NT2/D1 (cell line): ENCODE results near the gene REV1.

Source experiments
- DNase-seq: peaks from one replicate; pipeline ENCODE4 v3.0.0-alpha.2; 2011; ENCODE audit warnings: low read depth, low spot score
- H3K27me3 ChIP-seq: 2 replicates; pipeline ENCODE4 v1.6.0; 2011; ENCODE audit warnings: mild to moderate bottlenecking; ENCODE audit not compliant: insufficient read length, insufficient read depth
- H3K36me3 ChIP-seq: 2 replicates; pipeline ENCODE4 v1.6.1; 2011; ENCODE audit warnings: mild to moderate bottlenecking, low read length, mixed read lengths; ENCODE audit not compliant: insufficient read depth, insufficient read length
- H3K4me1 ChIP-seq: 2 replicates; pipeline ENCODE4 v1.5.1; 2011; ENCODE audit not compliant: insufficient read depth, insufficient read length
- H3K4me3 ChIP-seq: 2 replicates; pipeline ENCODE4 v1.5.1; 2011; ENCODE audit warnings: low read depth; ENCODE audit not compliant: insufficient read length
- H3K9ac ChIP-seq: 2 replicates; pipeline ENCODE4 v1.6.0; 2011; ENCODE audit warnings: low read depth; ENCODE audit not compliant: insufficient read length
- H3K9me3 ChIP-seq: 2 replicates; pipeline ENCODE4 v1.5.1; 2011; ENCODE audit warnings: mild to moderate bottlenecking, low read length; ENCODE audit not compliant: insufficient read depth
- SUZ12 ChIP-seq: IDR thresholded peaks from 2 replicates; pipeline ENCODE4 v1.6.1; 2011; ENCODE audit not compliant: insufficient read length, insufficient read depth; ENCODE audit errors: extremely low read depth
- YY1 ChIP-seq: IDR thresholded peaks from 2 replicates; pipeline ENCODE4 v1.6.1; 2011; ENCODE audit not compliant: insufficient read length, insufficient read depth
- ZNF274 ChIP-seq: IDR thresholded peaks from 2 replicates; pipeline ENCODE4 v1.6.1; 2011; ENCODE audit warnings: mild to moderate bottlenecking, low read depth, low read length

The REV1 gene

DNA sequence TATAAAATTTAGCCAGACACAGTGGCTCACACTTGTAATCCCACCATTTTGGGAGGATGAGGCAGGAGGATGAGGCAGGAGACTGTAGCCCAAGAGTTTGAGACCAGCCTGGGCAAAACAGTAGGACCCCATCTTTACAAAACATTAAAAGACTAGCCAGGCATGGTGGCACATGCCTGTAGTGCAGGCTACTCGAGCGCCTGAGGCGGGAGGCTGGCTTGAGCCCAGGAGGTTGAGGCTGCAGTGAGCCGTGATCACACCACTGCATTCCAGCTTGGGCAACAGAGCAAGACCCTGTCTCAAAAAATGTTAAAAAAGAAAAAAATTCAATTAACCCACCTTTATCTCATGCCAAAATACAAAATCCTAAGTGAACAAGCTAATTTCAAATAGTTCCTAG, 4.0 kb downstream of the REV1 start:
- H3K4me3 ChIP-seq = no peak overlapping the region
- H3K9ac ChIP-seq = no peak overlapping the region
- no peaks in the 10 kb centered on the region for H3K4me1 ChIP-seq
- no peak for TF ChIP-seq YY1
- TF ChIP-seq SUZ12 = no peak
- TF ChIP-seq ZNF274 = no peak
- H3K36me3 ChIP-seq = peaks cover 7% of the 10 kb centered on the region
- H3K27me3 ChIP-seq = peaks cover 5% of the 10 kb centered on the region
- no peak for DNase-seq
- no peaks in the 10 kb centered on the region for H3K9me3 ChIP-seq

DNA sequence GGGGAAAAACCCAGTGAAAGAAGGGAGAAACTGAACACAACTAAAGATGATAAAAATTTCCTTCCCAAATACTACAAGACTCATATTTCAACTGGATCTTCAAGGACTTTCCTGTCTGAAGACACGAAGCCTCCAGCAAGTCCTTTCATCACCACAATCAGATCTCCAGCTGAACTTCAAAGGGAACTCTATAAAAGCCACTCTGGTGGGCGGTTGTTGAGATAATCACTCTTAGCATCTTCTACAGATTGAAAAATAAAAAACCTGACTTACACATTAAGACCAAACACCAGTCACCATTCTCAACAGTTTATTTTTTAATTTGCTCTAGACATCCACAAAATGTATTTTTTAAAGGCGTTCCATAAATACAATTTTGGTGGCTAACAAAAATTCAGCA, 4.4 kb downstream of the REV1 start:
- no peak for DNase-seq
- Histone ChIP-seq H3K9me3 (no peaks in the 10 kb centered on the region), H3K4me1 (no peaks in the 10 kb centered on the region)

DNA sequence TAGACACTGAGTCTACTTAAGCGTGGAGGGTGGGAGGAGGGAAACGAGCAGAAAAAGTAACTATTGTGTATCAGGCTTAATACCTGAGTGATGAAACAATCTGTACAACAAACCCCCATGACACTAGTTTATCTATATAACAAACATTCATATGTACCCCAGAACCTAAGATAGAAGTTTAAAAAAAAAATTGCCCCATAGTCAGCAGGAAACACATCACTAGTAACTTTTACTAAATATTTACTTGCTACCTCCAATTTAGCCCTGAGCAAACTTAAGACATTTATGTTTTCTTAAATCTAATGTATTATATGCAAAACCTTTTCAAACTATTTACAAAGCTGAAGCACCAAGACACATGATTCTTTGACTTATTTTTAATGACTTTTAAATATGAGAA, 5.6 kb downstream of the REV1 start:
- H3K27me3 ChIP-seq = peaks cover 5% of the 10 kb centered on the region
- H3K4me3 ChIP-seq = no peak overlapping the region
- no peak for DNase-seq
- H3K36me3 ChIP-seq = peaks cover 7% of the 10 kb centered on the region
- H3K9ac ChIP-seq = no peak overlapping the region
- TF ChIP-seq SUZ12 = no peak
- no peak for TF ChIP-seq YY1
- TF ChIP-seq ZNF274 = no peak
- H3K9me3 ChIP-seq = no peaks in the 10 kb centered on the region
- H3K4me1 ChIP-seq = no peaks in the 10 kb centered on the region

More for the DNA sequence above, 4.4 kb downstream of the REV1 start:
- TF ChIP-seq YY1 = no peak
- no peak for TF ChIP-seq SUZ12
- TF ChIP-seq ZNF274 = no peak
- H3K9ac ChIP-seq = no peak overlapping the region
- H3K36me3 ChIP-seq = peaks cover 7% of the 10 kb centered on the region
- peaks cover 5% of the 10 kb centered on the region for H3K27me3 ChIP-seq
- H3K4me3 ChIP-seq = no peak overlapping the region

DNA sequence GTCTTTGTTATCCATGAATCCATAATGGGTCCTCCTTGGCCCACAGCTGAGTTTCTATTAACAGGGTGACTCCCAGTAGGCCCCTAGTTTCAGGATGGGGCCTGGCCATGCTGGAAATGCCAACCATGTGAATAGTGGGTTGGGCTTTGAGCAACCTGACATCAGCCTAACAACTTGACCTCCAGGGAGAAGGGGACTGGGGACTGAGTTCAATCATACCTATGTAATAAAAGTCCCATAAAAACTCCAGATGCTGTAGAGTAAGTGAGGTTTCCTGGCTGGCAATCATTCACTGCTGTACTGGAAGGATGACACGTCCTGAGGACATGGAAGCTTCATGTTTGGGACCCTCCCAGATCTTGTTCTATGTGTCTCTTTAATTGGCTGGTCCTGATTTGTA, 7.9 kb downstream of the REV1 start:
- no peak for TF ChIP-seq ZNF274
- no peak for TF ChIP-seq YY1
- TF ChIP-seq SUZ12 = no peak
- Histone ChIP-seq H3K36me3 (peaks cover 7% of the 10 kb centered on the region), H3K9me3 (no peaks in the 10 kb centered on the region), H3K4me3 (no peak overlapping the region), H3K4me1 (no peaks in the 10 kb centered on the region), H3K9ac (no peak overlapping the region), H3K27me3 (no peaks in the 10 kb centered on the region)
- no peak for DNase-seq

DNA sequence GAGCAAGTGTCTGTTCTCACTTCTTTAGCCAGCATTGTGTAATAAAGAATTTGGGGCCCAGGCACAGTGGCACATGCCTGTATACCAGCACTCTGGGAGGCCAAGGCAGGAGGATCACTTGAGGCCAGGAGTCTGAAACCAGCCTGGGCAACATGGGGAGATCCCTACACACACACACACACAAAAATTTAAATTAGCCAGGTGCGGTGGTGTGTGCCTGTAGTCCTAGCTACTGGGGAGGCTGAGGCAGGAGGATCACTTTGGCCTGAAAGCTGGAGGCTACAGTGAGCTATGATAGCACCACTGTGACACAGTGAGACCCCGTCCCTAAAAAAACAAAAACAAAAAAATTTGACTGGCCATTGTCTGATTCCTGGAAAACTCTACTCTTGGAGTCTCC, 8.3 kb downstream of the REV1 start:
- TF ChIP-seq ZNF274 (no peak), SUZ12 (no peak), YY1 (no peak)
- DNase-seq = no peak

DNA sequence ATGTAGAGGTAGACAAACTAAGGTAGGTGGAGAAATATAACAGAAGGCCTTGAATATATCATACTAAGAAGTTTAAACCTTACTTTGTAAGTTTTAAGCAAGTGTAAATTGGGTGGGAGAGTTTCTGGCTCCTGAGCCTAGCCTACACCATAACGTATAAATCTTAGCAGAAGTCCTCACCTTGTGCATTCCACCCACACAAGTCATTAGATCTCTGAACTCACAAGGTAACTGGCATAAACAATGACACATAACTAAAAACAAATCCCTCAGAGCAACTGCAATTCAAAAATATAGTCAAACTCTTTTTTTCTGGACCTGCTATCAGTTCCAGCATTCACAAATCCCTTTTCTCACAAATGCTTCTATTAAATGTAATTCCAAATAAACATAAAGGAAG, 9.4 kb downstream of the REV1 start:
- Histone ChIP-seq H3K36me3 (peaks cover 7% of the 10 kb centered on the region), H3K27me3 (no peaks in the 10 kb centered on the region), H3K9me3 (no peaks in the 10 kb centered on the region), H3K4me3 (no peak overlapping the region), H3K9ac (no peak overlapping the region), H3K4me1 (no peaks in the 10 kb centered on the region)
- TF ChIP-seq SUZ12 = no peak
- no peak for TF ChIP-seq YY1
- TF ChIP-seq ZNF274 = no peak
- no peak for DNase-seq

More for the DNA sequence above, 8.3 kb downstream of the REV1 start:
- Histone ChIP-seq H3K36me3 (peaks cover 7% of the 10 kb centered on the region), H3K9ac (no peak overlapping the region), H3K4me1 (no peaks in the 10 kb centered on the region), H3K27me3 (no peaks in the 10 kb centered on the region), H3K9me3 (no peaks in the 10 kb centered on the region), H3K4me3 (no peak overlapping the region)

DNA sequence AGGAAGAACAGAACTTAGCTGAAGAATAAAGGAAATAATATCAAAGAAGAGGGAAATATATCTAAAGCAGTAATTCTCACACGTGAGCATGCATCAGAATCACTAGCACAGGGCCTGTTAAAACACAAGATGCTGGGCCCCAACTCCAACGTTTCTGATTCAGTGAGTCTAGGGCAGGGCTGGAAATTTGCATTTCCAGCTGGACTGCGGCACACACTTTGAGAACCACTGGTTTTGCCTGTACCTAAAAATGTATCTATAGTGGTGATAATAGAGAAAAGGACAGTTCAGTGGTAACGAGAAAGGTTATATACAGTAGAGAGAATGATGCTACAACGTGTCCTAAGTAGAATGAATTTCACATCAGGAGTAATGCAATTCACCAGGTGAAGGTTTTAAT, 11.2 kb downstream of the REV1 start:
- no peaks in the 10 kb centered on the region for H3K9me3 ChIP-seq

More for the DNA sequence above, 11.2 kb downstream of the REV1 start:
- H3K4me3 ChIP-seq = no peak overlapping the region
- H3K36me3 ChIP-seq = peaks cover 5% of the 10 kb centered on the region
- no peaks in the 10 kb centered on the region for H3K4me1 ChIP-seq
- H3K27me3 ChIP-seq = no peaks in the 10 kb centered on the region
- DNase-seq = no peak
- no peak overlapping the region for H3K9ac ChIP-seq
- no peak for TF ChIP-seq SUZ12
- no peak for TF ChIP-seq ZNF274
- TF ChIP-seq YY1 = no peak
